ENCODE results near the gene AGRN. TPM values are rescaled to one million over a fixed set of nuclear protein-coding genes. Genes with fewer than 3 reads are reported as not detected.
A peak's percentile ranks its signal among the peaks of the same experiment; 100 is the strongest.
"Not testable (repeated sequence)": the region's sequence is repeated elsewhere in the genome, so short reads cannot be mapped to it uniquely, and the experiment has no call there.

AGRN gene
- total and polyA plus RNA-seq, 5 experiments from 2014 or later, result 0.15 to 6.4 (median 0.71) TPM

GRCh38 chr1:976791-977190, 43.1 kb upstream of the AGRN start:
- POLR2A ChIA-PET, result interaction anchor here (0.5 to 0.9 kb wide), 2 partner anchors 36 to 71 kb away, joined by 3 to 4 read pairs; no protein-coding TSS in a partner anchor
- not testable (repeated sequence) for H3K9me3 Mint-ChIP-seq, H3K27ac Mint-ChIP-seq, H3K4me3 Mint-ChIP-seq, ATAC-seq, H3K36me3 Mint-ChIP-seq, H3K4me1 Mint-ChIP-seq, DNase-seq
- peaks cover 3 to 34% (median 14%) of the 10 kb centered on the region in 5 donors for H3K27me3 Mint-ChIP-seq

GRCh38 chr1:978069-978834, 41.7 kb upstream of the AGRN start:
- Mint-ChIP-seq H3K4me3 (peak overlapping the region in 4 of 10 donors; percentile 23 to 70 (median 36)), H3K9me3 (no peaks in the 10 kb centered on the region), H3K27ac (peak overlapping the region in 1 of 10 donors; percentile 22), H3K36me3 (no peaks in the 10 kb centered on the region), H3K4me1 (peaks cover 6 to 7% (median 7%) of the 10 kb centered on the region in 4 donors), H3K27me3 (peaks cover 5 to 34% (median 16%) of the 10 kb centered on the region in 5 donors)
- ATAC-seq (no peak), DNase-seq (no peak)
- POLR2A ChIA-PET, result no interaction called here

GRCh38 chr1:978835-979743, 40.8 kb upstream of the AGRN start:
- ATAC-seq, result no peak
- Mint-ChIP-seq H3K36me3 (no peaks in the 10 kb centered on the region), H3K4me1 (peaks cover 6 to 7% (median 7%) of the 10 kb centered on the region in 4 donors), H3K4me3 (no peak overlapping the region), H3K9me3 (no peaks in the 10 kb centered on the region), H3K27me3 (peaks cover 5 to 37% (median 18%) of the 10 kb centered on the region in 5 donors), H3K27ac (no peak overlapping the region)
- DNase-seq, result no peak
- POLR2A ChIA-PET, result no interaction called here

GRCh38 chr1:979744-980072, 40.2 kb upstream of the AGRN start:
- H3K9me3 Mint-ChIP-seq, result no peaks in the 10 kb centered on the region
- peaks cover 5 to 35% (median 18%) of the 10 kb centered on the region in 5 donors for H3K27me3 Mint-ChIP-seq
- H3K4me3 Mint-ChIP-seq, result no peak overlapping the region
- H3K36me3 Mint-ChIP-seq, result no peaks in the 10 kb centered on the region
- H3K27ac Mint-ChIP-seq, result no peak overlapping the region
- H3K4me1 Mint-ChIP-seq, result peaks cover 6 to 7% (median 7%) of the 10 kb centered on the region in 4 donors
- ATAC-seq (no peak), DNase-seq (no peak)
- POLR2A ChIA-PET, result no interaction called here

DNA sequence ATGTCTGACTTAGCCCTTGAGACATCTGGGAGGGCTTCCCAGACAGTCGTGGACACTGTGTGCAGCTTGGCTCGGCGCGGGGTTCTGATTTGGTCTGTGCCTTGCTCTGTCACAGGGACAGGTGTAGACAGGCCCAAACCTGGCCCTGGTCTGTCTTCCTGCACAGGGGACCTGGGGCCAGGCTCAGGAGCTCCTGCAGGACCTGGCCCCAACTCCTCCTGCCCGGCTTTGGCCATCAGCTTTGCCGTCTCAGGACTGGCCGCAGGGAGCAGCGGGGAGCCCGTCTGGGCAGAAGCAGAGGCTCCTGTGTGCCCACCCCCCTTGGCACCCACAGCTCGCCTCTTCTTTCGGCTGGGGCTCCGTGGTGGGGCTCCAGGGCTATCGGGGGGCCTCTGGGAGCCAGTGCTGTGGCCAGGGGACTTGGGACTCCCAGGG, 39.8 kb upstream of the AGRN start:
- Mint-ChIP-seq H3K27ac (no peak overlapping the region), H3K9me3 (no peaks in the 10 kb centered on the region), H3K36me3 (no peaks in the 10 kb centered on the region), H3K4me1 (peaks cover 4 to 7% (median 7%) of the 10 kb centered on the region in 4 donors), H3K27me3 (peaks cover 3 to 36% (median 13%) of the 10 kb centered on the region in 5 donors), H3K4me3 (no peak overlapping the region)
- ATAC-seq (no peak), DNase-seq (no peak)
- POLR2A ChIA-PET, result no interaction called here

DNA sequence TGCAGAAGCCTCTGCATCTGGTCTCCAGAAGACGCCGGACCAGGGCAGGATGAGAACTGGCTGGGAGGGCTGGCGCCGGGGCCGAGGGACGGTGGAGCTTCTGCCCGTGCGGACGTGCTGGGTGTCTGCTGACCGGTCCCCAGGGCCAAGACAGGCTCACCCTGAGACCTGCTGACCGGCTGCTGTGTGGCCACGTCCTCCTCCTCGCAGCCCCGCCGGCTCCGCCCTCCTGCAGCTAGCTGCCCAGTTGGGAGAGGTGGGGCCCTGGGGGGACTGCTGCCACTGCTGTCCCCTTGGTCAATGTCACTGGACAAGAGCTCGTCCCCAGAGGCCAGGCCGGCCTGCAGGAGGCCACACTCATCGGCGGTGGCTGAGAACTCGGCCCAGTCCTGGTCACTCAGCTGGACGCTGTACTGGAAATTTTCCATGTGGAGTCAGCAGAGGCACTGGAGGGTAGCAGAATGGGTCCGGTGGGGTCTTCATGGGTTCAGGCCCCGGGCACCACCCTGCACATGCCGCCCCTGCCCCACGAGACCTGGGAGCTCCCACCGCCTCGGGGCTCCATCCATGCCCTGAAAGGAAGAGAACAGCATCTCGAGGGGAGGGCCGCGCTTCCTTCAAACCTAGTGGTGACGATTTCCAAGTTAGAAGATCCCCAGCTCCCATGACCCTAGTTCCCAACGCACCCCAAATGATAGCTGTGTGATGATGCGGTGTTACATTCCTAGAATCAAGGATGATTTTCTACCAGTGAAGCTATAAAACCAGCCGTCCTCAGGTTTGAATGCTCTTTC, 39.1 kb upstream of the AGRN start:
- ATAC-seq (no peak), DNase-seq (no peak)
- H3K4me3 Mint-ChIP-seq, result no peak overlapping the region
- no peaks in the 10 kb centered on the region for H3K9me3 Mint-ChIP-seq
- H3K4me1 Mint-ChIP-seq, result peaks cover 3 to 6% (median 4%) of the 10 kb centered on the region in 4 donors
- peaks cover 6 to 36% (median 11%) of the 10 kb centered on the region in 5 donors for H3K27me3 Mint-ChIP-seq
- H3K36me3 Mint-ChIP-seq, result no peaks in the 10 kb centered on the region
- POLR2A ChIA-PET, result interaction anchor here (1.6 kb wide), 1 partner anchor 83 kb away, joined by 4 read pairs; no protein-coding TSS in a partner anchor
- H3K27ac Mint-ChIP-seq, result no peak overlapping the region

- no peaks in the 10 kb centered on the region for H3K36me3 Mint-ChIP-seq
- DNase-seq (no peak), ATAC-seq (no peak)
- H3K27ac Mint-ChIP-seq, result no peak overlapping the region
- peaks cover 8 to 38% (median 11%) of the 10 kb centered on the region in 5 donors for H3K27me3 Mint-ChIP-seq
- peaks cover 0 to 3% (median 2%) of the 10 kb centered on the region in 4 donors for H3K4me1 Mint-ChIP-seq
- H3K9me3 Mint-ChIP-seq, result no peaks in the 10 kb centered on the region
- POLR2A ChIA-PET, result interaction anchor here (1.0 to 1.6 kb wide), 3 partner anchors 11 to 82 kb away, joined by 3 to 4 read pairs (median 3); no protein-coding TSS in a partner anchor
- H3K4me3 Mint-ChIP-seq, result no peak overlapping the region
Measured at GRCh38 chr1:981491-981954, 38.4 kb upstream of the AGRN start.

- Mint-ChIP-seq H3K27me3 (peaks cover 8 to 38% (median 11%) of the 10 kb centered on the region in 5 donors), H3K9me3 (no peaks in the 10 kb centered on the region)
Measured at GRCh38 chr1:981955-982558, 37.9 kb upstream of the AGRN start, which contains the start of gene PERM1. TSS of gene PERM1 (minus strand) at chr1:982093. CDS start at chr1:981029, 1,064 bp downstream.

DNA sequence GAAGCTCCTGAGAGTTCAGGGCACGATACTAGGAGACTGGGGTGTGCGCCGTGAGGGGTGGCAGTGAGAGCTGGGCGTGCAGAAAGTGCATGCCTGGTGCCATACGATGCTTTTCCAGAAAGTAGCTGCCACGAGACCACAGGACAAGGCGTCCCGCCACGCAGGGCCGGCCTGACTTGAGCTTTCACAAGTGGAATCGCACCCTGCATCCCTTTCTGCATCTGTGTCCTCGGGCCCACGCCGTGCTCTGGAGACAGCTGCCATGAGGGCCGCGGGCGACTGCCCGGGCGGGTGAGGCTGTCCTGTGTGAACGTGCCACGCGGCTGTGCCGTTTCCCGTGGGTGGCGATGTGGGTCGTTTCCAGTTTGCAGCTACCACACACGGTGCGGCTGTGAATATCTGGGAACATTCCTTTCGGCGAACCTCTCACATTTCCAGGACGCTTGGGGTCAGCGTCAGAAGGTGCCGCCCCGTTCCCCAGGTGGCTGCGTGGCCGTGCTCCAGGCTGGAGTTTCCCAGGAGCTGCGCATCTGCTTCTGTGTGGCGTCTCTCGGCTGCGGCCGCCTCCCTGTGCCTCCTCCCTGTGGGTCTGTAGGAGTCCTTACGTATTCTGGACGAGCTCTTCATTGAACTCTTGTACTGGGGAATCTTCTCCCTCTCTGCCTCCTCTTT, 37.0 kb upstream of the AGRN start:
- POLR2A ChIA-PET, result no interaction called here

More at GRCh38 chr1:981955-982558, 37.9 kb upstream of the AGRN start, which contains the start of gene PERM1:
- Mint-ChIP-seq H3K27ac (peak within 1 kb of the TSS in 1 of 10 donors; percentile 65), H3K4me1 (peaks cover 0 to 3% (median 2%) of the 10 kb centered on the region in 4 donors), H3K4me3 (no peak within 1 kb of the TSS), H3K36me3 (no peaks in the 10 kb centered on the region)
- POLR2A ChIA-PET, result interaction anchor here (1.0 to 1.6 kb wide), 3 partner anchors 10 to 82 kb away, joined by 3 to 4 read pairs (median 3); no protein-coding TSS in a partner anchor
- DNase-seq (no peak), ATAC-seq (no peak)

DNA sequence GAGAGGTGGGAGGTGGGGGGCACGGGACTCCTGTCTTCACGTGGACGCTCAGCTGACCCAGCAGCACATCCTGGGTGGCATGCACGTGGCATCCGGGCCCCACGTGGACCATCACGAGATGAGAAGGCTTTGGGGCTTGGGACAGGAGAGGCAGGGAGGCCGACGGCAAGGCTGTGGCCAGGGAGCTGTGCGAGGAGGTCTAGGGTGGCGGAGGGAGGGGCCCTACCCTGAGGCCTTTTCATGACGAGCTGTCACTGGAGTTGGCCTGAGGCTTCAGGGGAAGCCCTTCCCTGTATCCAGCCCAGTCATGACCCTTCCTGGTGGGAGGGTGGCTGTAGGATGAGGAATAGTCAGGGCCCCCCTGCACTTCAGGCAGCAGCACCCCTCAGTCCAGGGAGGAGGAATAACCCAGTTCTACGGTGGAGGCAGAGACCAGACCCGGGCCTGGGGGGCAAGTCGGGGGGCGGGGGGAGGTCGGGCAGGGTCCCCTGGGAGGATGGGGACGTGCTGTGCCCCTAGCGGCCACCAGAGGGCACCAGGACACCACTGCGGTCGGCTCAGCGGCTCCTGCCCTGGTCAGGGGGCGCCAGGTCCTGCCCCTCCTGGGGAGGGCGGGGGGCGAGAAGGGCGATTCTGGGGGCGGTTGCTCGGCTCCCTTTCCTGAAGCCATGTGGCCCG, 36.0 kb upstream of the AGRN start:
- Mint-ChIP-seq H3K4me1 (peaks cover 0 to 4% (median 0%) of the 10 kb centered on the region in 4 donors), H3K27ac (no peak overlapping the region), H3K27me3 (peaks cover 8 to 43% (median 17%) of the 10 kb centered on the region in 5 donors), H3K9me3 (no peaks in the 10 kb centered on the region), H3K36me3 (no peaks in the 10 kb centered on the region), H3K4me3 (no peak overlapping the region)
- POLR2A ChIA-PET, result interaction anchor here (0.9 to 1.1 kb wide), 2 partner anchors 17 to 85 kb away, joined by 3 to 4 read pairs; no protein-coding TSS in a partner anchor
- DNase-seq, result peak in 8 of 10 donors; percentile 55 to 79 (median 61)
- peak; percentile 81 to 89 for ATAC-seq

More for the DNA sequence above, 37.0 kb upstream of the AGRN start:
- DNase-seq, result no peak
- Mint-ChIP-seq H3K4me3 (peak overlapping the region in 1 of 10 donors; percentile 38), H3K9me3 (no peaks in the 10 kb centered on the region), H3K27me3 (peaks cover 8 to 39% (median 11%) of the 10 kb centered on the region in 5 donors), H3K36me3 (no peaks in the 10 kb centered on the region), H3K27ac (no peak overlapping the region), H3K4me1 (peaks cover 0 to 3% (median 2%) of the 10 kb centered on the region in 4 donors)
- no peak for ATAC-seq
